DOHH2 (cell line): ENCODE measurements around the gene CCDC63.

Experiments
- EZH2phosphoT487 ChIP-seq: fragments of 200-600 bp; sonication (generic); IDR thresholded peaks from 2 replicates; pipeline ENCODE4 v1.6.1; 2017; ENCODE audit warnings: borderline replicate concordance, mild to moderate bottlenecking, antibody characterized with exemption, low read length, moderate library complexity, mixed read lengths
- TF ChIP-seq, protein P1 (sequence below): fragments of 200-600 bp; sonication (generic); IDR thresholded peaks from one replicate; pipeline ENCODE4 v1.5.1; 2014; ENCODE audit warnings: antibody characterized with exemption, mild to moderate bottlenecking, low read depth, low read length; ENCODE audit not compliant: poor library complexity, severe bottlenecking

DNA sequence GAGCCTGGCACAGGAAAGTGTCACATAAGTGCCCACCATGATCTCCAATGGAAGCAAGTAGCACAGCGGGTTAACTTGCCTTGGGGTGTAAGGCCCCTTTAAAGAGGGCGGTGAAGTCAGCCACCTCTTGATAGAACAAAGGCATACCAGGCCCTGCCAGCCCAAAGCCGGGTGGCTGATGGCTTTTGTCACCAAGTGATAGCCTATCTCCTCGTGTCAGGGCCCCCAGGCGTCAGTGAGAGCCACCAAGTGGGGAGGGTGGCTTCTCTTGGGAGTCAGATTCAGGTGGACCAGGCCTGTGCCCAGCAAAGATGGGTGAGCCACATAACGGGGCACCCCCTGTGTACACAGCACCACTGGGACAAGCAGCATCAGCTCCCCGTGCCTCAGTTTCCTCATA, 81.9 kb downstream of the CCDC63 start:
- TF ChIP-seq, protein P1, sequence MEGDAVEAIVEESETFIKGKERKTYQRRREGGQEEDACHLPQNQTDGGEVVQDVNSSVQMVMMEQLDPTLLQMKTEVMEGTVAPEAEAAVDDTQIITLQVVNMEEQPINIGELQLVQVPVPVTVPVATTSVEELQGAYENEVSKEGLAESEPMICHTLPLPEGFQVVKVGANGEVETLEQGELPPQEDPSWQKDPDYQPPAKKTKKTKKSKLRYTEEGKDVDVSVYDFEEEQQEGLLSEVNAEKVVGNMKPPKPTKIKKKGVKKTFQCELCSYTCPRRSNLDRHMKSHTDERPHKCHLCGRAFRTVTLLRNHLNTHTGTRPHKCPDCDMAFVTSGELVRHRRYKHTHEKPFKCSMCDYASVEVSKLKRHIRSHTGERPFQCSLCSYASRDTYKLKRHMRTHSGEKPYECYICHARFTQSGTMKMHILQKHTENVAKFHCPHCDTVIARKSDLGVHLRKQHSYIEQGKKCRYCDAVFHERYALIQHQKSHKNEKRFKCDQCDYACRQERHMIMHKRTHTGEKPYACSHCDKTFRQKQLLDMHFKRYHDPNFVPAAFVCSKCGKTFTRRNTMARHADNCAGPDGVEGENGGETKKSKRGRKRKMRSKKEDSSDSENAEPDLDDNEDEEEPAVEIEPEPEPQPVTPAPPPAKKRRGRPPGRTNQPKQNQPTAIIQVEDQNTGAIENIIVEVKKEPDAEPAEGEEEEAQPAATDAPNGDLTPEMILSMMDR = no peak
- TF ChIP-seq EZH2phosphoT487 = no peak
